HEK293 (cell line): Measurements from ENCODE around the gene FAM20B.

ENCODE experiments used
- CTCF ChIA-PET: fragments of 350-600 bp; formaldehyde crosslinking; extraction: SDS; loops from one replicate; lab custom pipeline; 2021; ENCODE audit warnings: antibody characterized with exemption; lab: Yijun Ruan, JAX
- POLR2A ChIA-PET: fragments of 300-600 bp; formaldehyde crosslinking; extraction: SDS; loops from one replicate; lab custom pipeline; 2020; ENCODE audit warnings: antibody characterized with exemption, inconsistent platforms; lab: Yijun Ruan, JAX
- H3K27ac ChIP-seq: fragments of 200-500 bp; sonication (Bioruptor generic); 2 replicates; pipeline ENCODE4 v1.5.1; 2014; ENCODE audit warnings: low read depth, low read length, control low read depth, inconsistent platforms; ENCODE audit errors: extremely low read depth
- H3K36me3 ChIP-seq, 2 experiments: fragments of 200-500 bp in 1 of 2; sonication (Bioruptor generic) in 1 of 2; 1 replicate in 1 of 2; 2 replicates in 1 of 2; pipeline ENCODE4 v1.5.1; 2014 to 2017; ENCODE audit warnings: inconsistent platforms in 2 of 2, low read length in 2 of 2; ENCODE audit not compliant: control insufficient read depth in 2 of 2, insufficient read depth in 1 of 2
- H3K4me1 ChIP-seq: fragments of 200-500 bp; sonication (Bioruptor generic); 2 replicates; pipeline ENCODE4 v1.5.1; 2014; ENCODE audit warnings: mild to moderate bottlenecking, low read length, inconsistent platforms; ENCODE audit not compliant: control insufficient read depth, insufficient read depth
- H3K4me3 ChIP-seq: 2 replicates; pipeline ENCODE4 v1.5.1; 2011; ENCODE audit warnings: low read depth, mild to moderate bottlenecking, control low read depth, low read length, moderate library complexity
- H3K9me3 ChIP-seq: fragments of 200-500 bp; sonication (Bioruptor generic); 2 replicates; pipeline ENCODE4 v1.5.1; 2014; ENCODE audit warnings: low read depth, low read length, inconsistent platforms; ENCODE audit not compliant: control insufficient read depth, insufficient read depth
- GLIS1 ChIP-seq: fragments of 450-650 bp; formaldehyde crosslinking; IDR thresholded peaks from 2 replicates; pipeline ENCODE4 v1.5.1; 2016; ENCODE audit warnings: missing biosample characterization, missing genetic modification characterization
- KLF9 ChIP-seq: fragments of 450-650 bp; formaldehyde crosslinking; IDR thresholded peaks from 2 replicates; pipeline ENCODE4 v1.5.1; 2016; ENCODE audit warnings: missing biosample characterization, missing genetic modification characterization, low read depth
- SP3 ChIP-seq: fragments of 450-650 bp; formaldehyde crosslinking; IDR thresholded peaks from 2 replicates; pipeline ENCODE4 v1.5.1; 2016; ENCODE audit warnings: missing biosample characterization, missing genetic modification characterization
- ZBTB48 ChIP-seq: fragments of 450-650 bp; formaldehyde crosslinking; IDR thresholded peaks from 2 replicates; pipeline ENCODE4 v1.5.1; 2016; ENCODE audit warnings: missing biosample characterization, missing genetic modification characterization
- ZFHX2 ChIP-seq: fragments of 450-650 bp; formaldehyde crosslinking; conservative IDR thresholded peaks from 2 replicates; pipeline ENCODE4 v1.5.1; 2016; ENCODE audit warnings: missing biosample characterization, missing genetic modification characterization
- ZNF174 ChIP-seq: fragments of 450-650 bp; formaldehyde crosslinking; IDR thresholded peaks from 2 replicates; pipeline ENCODE4 v1.5.0; 2017; ENCODE audit warnings: missing biosample characterization, mild to moderate bottlenecking, missing genetic modification characterization
- ZNF2 ChIP-seq: fragments of 450-650 bp; formaldehyde crosslinking; IDR thresholded peaks from 2 replicates; pipeline ENCODE4 v1.5.1; 2016; ENCODE audit warnings: missing biosample characterization, missing genetic modification characterization
- ZNF394 ChIP-seq: fragments of 450-650 bp; formaldehyde crosslinking; IDR thresholded peaks from 2 replicates; pipeline ENCODE4 v1.5.1; 2016; ENCODE audit warnings: missing biosample characterization, missing genetic modification characterization, mild to moderate bottlenecking, moderate library complexity, borderline replicate concordance
- ZNF555 ChIP-seq: fragments of 450-650 bp; formaldehyde crosslinking; conservative IDR thresholded peaks from 2 replicates; pipeline ENCODE4 v1.5.1; 2017; ENCODE audit warnings: missing biosample characterization, mild to moderate bottlenecking, missing genetic modification characterization, inconsistent platforms
- ZNF561 ChIP-seq: fragments of 450-650 bp; IDR thresholded peaks from 2 replicates; pipeline ENCODE4 v1.5.1; 2018; ENCODE audit warnings: missing biosample characterization, missing genetic modification characterization, borderline replicate concordance
- ZNF600 ChIP-seq: fragments of 450-650 bp; formaldehyde crosslinking; IDR thresholded peaks from 2 replicates; pipeline ENCODE4 v1.5.1; 2016; ENCODE audit warnings: missing biosample characterization, missing genetic modification characterization
- ZNF768 ChIP-seq: fragments of 450-650 bp; formaldehyde crosslinking; IDR thresholded peaks from 2 replicates; pipeline ENCODE4 v1.5.1; 2018; ENCODE audit warnings: missing biosample characterization, mild to moderate bottlenecking, missing genetic modification characterization
- ZSCAN30 ChIP-seq: fragments of 450-650 bp; IDR thresholded peaks from 2 replicates; pipeline ENCODE4 v1.5.1; 2018; ENCODE audit warnings: missing biosample characterization, mild to moderate bottlenecking, missing genetic modification characterization, moderate library complexity
- TF ChIP-seq, protein P1 (sequence below): fragments of 450-650 bp; formaldehyde crosslinking; conservative IDR thresholded peaks from 2 replicates; pipeline ENCODE4 v1.5.1; 2016; ENCODE audit warnings: low read depth, missing biosample characterization, missing genetic modification characterization
- TF ChIP-seq, protein P2 (sequence below): IDR thresholded peaks from 2 replicates; pipeline ENCODE4 v1.6.1; 2011; ENCODE audit warnings: mild to moderate bottlenecking, low read depth, low read length, borderline replicate concordance
- TF ChIP-seq, protein P3 (sequence below): fragments of 450-650 bp; formaldehyde crosslinking; IDR thresholded peaks from 2 replicates; pipeline ENCODE4; 2016; ENCODE audit warnings: missing biosample characterization, missing genetic modification characterization
- TF ChIP-seq, protein P4 (sequence below): fragments of 450-650 bp; formaldehyde crosslinking; optimal IDR thresholded peaks from 2 replicates; pipeline ENCODE3; 2016; ENCODE audit warnings: missing biosample characterization, mild to moderate bottlenecking, missing genetic modification characterization
- TF ChIP-seq, protein P5 (sequence below): fragments of 450-650 bp; IDR thresholded peaks from 2 replicates; pipeline ENCODE4 v1.5.1; 2018; ENCODE audit warnings: missing biosample characterization, mild to moderate bottlenecking, missing genetic modification characterization
- TF ChIP-seq, protein P6 (sequence below): fragments of 450-650 bp; formaldehyde crosslinking; IDR thresholded peaks from 2 replicates; pipeline ENCODE4 v1.5.1; 2016; ENCODE audit warnings: missing biosample characterization, missing genetic modification characterization

The FAM20B gene

DNA sequence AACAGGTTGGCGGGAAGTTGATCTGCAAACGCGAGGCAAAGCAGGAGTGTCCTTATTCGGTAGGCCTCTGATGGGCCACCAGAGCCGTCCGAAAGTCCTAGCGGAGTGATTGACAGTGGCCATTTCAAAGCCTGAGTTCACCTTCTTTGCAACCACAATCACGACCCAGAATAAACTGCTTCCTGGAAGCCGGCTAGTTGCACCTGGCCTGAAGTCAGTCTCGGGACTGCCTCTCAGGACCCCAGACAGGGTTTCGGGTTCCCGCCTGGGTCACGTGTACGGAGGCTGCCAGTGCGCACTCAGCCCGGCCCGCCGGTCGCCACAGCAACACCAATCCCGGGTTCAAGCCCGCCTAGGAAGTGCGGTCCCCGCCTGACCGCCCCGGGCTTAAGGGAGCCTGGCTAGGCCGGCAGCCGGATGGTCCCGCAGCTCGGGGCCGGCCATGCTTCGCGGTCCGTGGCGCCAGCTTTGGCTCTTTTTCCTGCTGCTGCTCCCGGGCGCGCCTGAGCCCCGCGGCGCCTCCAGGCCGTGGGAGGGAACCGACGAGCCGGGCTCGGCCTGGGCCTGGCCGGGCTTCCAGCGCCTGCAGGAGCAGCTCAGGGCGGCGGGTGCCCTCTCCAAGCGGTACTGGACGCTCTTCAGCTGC lies 56.1 kb downstream of the FAM20B start, which contains the start of gene TOR3A (continued):
- TF ChIP-seq, protein P1, sequence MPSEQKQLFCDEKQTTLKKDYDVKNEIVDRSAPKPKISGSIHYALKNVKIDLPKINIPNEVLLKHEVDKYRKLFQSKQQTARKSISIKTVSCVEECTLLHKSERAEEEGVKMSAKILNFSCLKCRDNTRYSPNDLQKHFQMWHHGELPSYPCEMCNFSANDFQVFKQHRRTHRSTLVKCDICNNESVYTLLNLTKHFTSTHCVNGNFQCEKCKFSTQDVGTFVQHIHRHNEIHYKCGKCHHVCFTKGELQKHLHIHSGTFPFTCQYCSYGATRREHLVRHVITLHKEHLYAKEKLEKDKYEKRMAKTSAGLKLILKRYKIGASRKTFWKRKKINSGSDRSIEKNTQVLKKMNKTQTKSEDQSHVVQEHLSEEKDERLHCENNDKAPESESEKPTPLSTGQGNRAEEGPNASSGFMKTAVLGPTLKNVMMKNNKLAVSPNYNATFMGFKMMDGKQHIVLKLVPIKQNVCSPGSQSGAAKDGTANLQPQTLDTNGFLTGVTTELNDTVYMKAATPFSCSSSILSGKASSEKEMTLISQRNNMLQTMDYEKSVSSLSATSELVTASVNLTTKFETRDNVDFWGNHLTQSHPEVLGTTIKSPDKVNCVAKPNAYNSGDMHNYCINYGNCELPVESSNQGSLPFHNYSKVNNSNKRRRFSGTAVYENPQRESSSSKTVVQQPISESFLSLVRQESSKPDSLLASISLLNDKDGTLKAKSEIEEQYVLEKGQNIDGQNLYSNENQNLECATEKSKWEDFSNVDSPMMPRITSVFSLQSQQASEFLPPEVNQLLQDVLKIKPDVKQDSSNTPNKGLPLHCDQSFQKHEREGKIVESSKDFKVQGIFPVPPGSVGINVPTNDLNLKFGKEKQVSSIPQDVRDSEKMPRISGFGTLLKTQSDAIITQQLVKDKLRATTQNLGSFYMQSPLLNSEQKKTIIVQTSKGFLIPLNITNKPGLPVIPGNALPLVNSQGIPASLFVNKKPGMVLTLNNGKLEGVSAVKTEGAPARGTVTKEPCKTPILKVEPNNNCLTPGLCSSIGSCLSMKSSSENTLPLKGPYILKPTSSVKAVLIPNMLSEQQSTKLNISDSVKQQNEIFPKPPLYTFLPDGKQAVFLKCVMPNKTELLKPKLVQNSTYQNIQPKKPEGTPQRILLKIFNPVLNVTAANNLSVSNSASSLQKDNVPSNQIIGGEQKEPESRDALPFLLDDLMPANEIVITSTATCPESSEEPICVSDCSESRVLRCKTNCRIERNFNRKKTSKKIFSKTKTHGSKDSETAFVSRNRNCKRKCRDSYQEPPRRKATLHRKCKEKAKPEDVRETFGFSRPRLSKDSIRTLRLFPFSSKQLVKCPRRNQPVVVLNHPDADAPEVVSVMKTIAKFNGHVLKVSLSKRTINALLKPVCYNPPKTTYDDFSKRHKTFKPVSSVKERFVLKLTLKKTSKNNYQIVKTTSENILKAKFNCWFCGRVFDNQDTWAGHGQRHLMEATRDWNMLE (tag by site-specific recombination) = 0 out of 2 replicates have a peak, but pooled peaks have one; percentile 23
- TF ChIP-seq, protein P2, sequence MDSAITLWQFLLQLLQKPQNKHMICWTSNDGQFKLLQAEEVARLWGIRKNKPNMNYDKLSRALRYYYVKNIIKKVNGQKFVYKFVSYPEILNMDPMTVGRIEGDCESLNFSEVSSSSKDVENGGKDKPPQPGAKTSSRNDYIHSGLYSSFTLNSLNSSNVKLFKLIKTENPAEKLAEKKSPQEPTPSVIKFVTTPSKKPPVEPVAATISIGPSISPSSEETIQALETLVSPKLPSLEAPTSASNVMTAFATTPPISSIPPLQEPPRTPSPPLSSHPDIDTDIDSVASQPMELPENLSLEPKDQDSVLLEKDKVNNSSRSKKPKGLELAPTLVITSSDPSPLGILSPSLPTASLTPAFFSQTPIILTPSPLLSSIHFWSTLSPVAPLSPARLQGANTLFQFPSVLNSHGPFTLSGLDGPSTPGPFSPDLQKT = no peak
- peak; percentile 64 for TF ChIP-seq ZNF600
- TF ChIP-seq, protein P3, sequence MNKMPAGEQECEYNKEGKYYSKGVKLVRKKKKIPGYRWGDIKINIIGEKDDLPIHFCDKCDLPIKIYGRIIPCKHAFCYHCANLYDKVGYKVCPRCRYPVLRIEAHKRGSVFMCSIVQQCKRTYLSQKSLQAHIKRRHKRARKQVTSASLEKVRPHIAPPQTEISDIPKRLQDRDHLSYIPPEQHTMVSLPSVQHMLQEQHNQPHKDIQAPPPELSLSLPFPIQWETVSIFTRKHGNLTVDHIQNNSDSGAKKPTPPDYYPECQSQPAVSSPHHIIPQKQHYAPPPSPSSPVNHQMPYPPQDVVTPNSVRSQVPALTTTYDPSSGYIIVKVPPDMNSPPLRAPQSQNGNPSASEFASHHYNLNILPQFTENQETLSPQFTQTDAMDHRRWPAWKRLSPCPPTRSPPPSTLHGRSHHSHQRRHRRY (tag by site-specific recombination) = no peak

DNA sequence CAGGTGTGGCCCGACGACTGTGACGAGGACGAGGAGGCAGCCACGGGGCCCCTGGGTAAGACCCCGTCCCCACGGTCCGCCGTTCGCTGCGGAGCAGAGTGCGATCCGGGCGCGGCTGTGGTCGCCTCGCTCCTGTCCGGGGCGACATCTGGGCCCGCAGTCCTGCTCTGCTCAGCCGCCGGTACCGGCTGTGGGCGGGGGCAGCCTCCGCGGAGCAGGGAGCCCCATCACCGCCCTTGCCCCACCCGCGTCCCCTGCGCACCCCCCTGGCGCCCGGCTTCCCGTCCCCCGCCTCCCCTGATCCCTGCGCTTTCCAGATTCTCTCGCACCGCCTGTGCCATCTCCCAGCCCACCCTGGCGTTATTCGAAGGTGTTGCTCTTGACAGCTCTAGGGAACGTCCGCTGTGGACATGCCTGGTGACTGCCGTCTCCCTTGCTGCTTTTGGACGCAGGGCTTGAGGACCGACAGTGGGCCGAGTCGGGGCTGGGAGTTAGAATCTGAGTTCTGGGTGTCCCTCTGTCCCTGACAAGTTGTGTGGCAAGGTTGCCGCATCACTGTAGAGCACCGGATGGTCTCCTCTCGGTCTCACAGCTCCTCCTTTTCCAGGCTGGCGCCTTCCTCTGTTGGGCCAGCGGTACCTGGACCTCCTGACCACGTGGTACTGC lies 56.8 kb downstream of the FAM20B start:
- ChIA-PET CTCF (interaction anchor here (0.5 to 1.5 kb wide), 6 partner anchors 103 to 1175 kb away, joined by 3 to 5 read pairs (median 3); no protein-coding TSS in a partner anchor), POLR2A (interaction anchor here (0.6 to 2.1 kb wide), 3 partner anchors 9 to 55 kb away, joined by 3 to 15 read pairs (median 4); no protein-coding TSS in a partner anchor)
- no peaks in the 10 kb centered on the region for H3K9me3 ChIP-seq
- H3K4me1 ChIP-seq = no peaks in the 10 kb centered on the region
- peaks cover 0 to 24% of the 10 kb centered on the region in 2 experiments; a peak in 2 of 3 replicates for H3K36me3 ChIP-seq
- peak overlapping the region; percentile 82 for H3K27ac ChIP-seq
- H3K4me3 ChIP-seq = peak overlapping the region; percentile 91
- peak; percentile 97 for TF ChIP-seq ZBTB48 (tag by site-specific recombination)
- peak; percentile 67; the same call in 1 of the 2 replicates for TF ChIP-seq ZFHX2 (tag by site-specific recombination)
- TF ChIP-seq, protein P4, sequence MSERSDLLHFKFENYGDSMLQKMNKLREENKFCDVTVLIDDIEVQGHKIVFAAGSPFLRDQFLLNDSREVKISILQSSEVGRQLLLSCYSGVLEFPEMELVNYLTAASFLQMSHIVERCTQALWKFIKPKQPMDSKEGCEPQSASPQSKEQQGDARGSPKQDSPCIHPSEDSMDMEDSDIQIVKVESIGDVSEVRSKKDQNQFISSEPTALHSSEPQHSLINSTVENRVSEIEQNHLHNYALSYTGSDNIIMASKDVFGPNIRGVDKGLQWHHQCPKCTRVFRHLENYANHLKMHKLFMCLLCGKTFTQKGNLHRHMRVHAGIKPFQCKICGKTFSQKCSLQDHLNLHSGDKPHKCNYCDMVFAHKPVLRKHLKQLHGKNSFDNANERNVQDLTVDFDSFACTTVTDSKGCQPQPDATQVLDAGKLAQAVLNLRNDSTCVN (tag by site-specific recombination) = peak; percentile 72
- peak; percentile 79 for TF ChIP-seq ZNF394 (tag by site-specific recombination)
- TF ChIP-seq ZNF768 (tag by site-specific recombination) = no peak
- TF ChIP-seq ZNF2 (tag by site-specific recombination) = 0 out of 2 replicates have a peak, but pooled peaks have one; percentile 2
- no peak for TF ChIP-seq ZNF174 (tag by site-specific recombination)
- TF ChIP-seq ZSCAN30 = 0 out of 2 replicates have a peak, but pooled peaks have one; percentile 3
- TF ChIP-seq, protein P5, sequence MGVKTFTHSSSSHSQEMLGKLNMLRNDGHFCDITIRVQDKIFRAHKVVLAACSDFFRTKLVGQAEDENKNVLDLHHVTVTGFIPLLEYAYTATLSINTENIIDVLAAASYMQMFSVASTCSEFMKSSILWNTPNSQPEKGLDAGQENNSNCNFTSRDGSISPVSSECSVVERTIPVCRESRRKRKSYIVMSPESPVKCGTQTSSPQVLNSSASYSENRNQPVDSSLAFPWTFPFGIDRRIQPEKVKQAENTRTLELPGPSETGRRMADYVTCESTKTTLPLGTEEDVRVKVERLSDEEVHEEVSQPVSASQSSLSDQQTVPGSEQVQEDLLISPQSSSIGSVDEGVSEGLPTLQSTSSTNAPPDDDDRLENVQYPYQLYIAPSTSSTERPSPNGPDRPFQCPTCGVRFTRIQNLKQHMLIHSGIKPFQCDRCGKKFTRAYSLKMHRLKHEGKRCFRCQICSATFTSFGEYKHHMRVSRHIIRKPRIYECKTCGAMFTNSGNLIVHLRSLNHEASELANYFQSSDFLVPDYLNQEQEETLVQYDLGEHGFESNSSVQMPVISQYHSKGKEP (tag by site-specific recombination) = no peak
- peak; percentile 7; the same call in 1 of the 2 replicates for TF ChIP-seq SP3 (tag by site-specific recombination)
- 0 out of 2 replicates have a peak, but pooled peaks have one; percentile 23 for TF ChIP-seq GLIS1 (tag by site-specific recombination)
- TF ChIP-seq, protein P6, sequence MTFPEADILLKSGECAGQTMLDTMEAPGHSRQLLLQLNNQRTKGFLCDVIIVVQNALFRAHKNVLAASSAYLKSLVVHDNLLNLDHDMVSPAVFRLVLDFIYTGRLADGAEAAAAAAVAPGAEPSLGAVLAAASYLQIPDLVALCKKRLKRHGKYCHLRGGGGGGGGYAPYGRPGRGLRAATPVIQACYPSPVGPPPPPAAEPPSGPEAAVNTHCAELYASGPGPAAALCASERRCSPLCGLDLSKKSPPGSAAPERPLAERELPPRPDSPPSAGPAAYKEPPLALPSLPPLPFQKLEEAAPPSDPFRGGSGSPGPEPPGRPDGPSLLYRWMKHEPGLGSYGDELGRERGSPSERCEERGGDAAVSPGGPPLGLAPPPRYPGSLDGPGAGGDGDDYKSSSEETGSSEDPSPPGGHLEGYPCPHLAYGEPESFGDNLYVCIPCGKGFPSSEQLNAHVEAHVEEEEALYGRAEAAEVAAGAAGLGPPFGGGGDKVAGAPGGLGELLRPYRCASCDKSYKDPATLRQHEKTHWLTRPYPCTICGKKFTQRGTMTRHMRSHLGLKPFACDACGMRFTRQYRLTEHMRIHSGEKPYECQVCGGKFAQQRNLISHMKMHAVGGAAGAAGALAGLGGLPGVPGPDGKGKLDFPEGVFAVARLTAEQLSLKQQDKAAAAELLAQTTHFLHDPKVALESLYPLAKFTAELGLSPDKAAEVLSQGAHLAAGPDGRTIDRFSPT (tag by site-specific recombination) = peak; percentile 8; the same call in 1 of the 2 replicates
- no peak for TF ChIP-seq ZNF555 (tag by site-specific recombination)
- TF ChIP-seq KLF9 (tag by site-specific recombination) = 0 out of 2 replicates have a peak, but pooled peaks have one; percentile 2
- TF ChIP-seq ZNF561 = no peak
